Measurements from ENCODE around the gene CLTCL1. TPM values are rescaled to one million over a fixed set of nuclear protein-coding genes. Genes with fewer than 3 reads are reported as not detected.

Gene CLTCL1
- total RNA-seq, 6 experiments from 2014 or later: 3.5 to 6.6 (median 5.7) TPM

DNA sequence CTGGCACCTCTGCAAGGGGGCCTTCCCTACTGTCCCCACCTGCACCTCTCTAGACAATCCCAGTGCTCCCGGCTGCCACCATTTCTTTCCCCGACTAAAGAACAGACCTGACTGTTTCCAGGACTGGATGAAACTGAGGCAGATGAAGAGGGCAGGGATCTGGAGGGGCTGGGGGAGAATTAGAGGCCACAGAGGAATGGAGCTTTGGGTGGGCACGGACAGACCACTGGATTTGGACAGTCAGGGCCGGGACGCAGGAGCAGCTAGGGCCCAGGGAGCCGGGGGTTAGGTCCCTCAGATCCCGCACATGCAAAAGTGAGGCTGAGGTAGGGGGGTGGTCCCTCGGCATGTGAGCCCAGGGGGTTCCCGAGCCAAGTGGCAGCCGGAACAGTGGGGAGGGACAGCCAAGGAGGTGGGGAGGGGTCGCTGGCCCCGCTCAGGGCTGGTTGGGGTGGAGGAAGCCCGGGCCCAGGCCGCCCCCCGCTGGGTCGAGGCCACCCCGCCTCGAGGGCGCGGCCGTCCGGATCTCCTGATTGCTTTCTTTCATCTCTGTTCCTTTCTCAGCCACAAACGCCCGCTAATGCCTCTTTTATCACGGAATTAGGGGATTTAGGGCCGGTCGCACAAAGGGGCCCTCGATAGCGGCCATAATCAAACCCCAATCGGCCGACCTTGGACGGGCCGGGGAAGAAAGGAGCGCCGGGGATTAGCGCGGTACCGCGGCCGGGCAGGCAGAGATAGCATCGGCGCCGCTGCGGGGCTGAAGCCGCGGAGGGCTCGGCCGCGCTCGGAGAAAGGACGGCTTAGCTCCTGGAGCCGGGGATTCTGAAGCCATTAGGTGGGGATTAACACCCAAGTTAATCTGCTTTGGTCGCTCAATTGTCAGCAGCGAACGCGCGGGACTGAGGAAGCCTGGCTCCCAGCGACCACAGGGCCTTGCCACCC is 122.2 kb downstream of the CLTCL1 start:
- Histone ChIP-seq H3K36me3 (no peaks in the 10 kb centered on the region), H3K4me3 (peak overlapping the region in 1 of 3 donors; percentile 26), H3K9me3 (no peaks in the 10 kb centered on the region), H3K27ac (no peak overlapping the region), H3K27me3 (peaks cover 0 to 5% of the 10 kb centered on the region in 2 donors), H3K4me1 (peaks cover 0 to 32% (median 7%) of the 10 kb centered on the region in 4 donors)
- peak in 1 of 3 donors; percentile 42 for DNase-seq
- no peak for TF ChIP-seq POLR2A (IDR thresholded peaks at IDR 0.05)
- TF ChIP-seq, protein P1, sequence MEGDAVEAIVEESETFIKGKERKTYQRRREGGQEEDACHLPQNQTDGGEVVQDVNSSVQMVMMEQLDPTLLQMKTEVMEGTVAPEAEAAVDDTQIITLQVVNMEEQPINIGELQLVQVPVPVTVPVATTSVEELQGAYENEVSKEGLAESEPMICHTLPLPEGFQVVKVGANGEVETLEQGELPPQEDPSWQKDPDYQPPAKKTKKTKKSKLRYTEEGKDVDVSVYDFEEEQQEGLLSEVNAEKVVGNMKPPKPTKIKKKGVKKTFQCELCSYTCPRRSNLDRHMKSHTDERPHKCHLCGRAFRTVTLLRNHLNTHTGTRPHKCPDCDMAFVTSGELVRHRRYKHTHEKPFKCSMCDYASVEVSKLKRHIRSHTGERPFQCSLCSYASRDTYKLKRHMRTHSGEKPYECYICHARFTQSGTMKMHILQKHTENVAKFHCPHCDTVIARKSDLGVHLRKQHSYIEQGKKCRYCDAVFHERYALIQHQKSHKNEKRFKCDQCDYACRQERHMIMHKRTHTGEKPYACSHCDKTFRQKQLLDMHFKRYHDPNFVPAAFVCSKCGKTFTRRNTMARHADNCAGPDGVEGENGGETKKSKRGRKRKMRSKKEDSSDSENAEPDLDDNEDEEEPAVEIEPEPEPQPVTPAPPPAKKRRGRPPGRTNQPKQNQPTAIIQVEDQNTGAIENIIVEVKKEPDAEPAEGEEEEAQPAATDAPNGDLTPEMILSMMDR (IDR thresholded peaks at IDR 0.05): no peak
- no peak for ATAC-seq
- intact Hi-C loops (cut with DNase I): no loop called here
- 6% methylated on average over 24 of the region's 58 CpGs for WGBS (ENCODE audit: insufficient coverage, low coverage, low lambda C conversion rate, missing lambda C conversion rate)

DNA sequence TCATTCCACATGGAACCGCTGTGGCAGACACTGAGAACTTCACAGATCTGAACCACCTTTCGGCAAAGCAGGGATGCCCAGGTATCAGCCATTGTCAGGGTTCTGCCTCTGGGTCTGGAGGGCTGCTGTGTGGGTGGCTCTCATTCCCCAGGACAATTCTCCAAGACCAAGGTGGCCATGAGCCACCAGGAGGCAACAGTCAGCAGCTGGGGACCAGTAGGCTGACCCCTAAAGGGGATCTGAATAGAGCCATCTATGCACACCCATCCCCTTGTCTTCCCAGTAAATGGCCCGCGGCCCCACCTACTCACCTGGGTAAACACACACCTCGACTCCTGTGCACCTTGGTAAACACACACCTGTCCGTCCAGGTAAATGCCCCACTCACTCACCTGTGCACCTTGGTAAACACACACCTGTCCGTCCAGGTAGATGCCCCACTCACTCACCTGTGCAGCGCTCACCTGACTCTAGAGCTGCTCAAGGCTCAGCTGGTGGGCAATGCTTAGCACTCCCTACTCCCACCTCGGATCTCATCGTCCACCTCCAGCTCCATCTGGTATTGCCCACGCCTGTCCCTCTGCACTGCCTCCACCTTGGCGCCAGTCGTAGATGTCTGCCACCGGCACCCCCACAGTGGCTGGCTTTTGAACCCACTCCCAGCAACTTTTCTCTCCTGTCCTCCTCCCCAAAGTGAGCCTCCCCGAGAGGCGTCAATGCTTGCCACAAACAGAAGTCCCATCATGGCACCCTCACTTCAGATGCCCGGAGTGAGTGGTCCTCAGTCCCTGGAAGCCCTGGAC is 123.2 kb downstream of the CLTCL1 start:
- Histone ChIP-seq H3K4me1 (peaks cover 0 to 22% (median 5%) of the 10 kb centered on the region in 4 donors), H3K36me3 (no peaks in the 10 kb centered on the region), H3K9me3 (no peaks in the 10 kb centered on the region), H3K27ac (no peak overlapping the region), H3K4me3 (no peak overlapping the region), H3K27me3 (peaks cover 0 to 5% of the 10 kb centered on the region in 2 donors)
- intact Hi-C loops (cut with DNase I): no loop called here
- ATAC-seq (no peak), DNase-seq (peak in 1 of 3 donors; percentile 35)
- TF ChIP-seq POLR2A (IDR thresholded peaks at IDR 0.05): no peak
- TF ChIP-seq, protein P1 (IDR thresholded peaks at IDR 0.05): no peak
- 67% methylated on average over 7 of the region's 17 CpGs for WGBS (ENCODE audit: insufficient coverage, low coverage, low lambda C conversion rate, missing lambda C conversion rate)

DNA sequence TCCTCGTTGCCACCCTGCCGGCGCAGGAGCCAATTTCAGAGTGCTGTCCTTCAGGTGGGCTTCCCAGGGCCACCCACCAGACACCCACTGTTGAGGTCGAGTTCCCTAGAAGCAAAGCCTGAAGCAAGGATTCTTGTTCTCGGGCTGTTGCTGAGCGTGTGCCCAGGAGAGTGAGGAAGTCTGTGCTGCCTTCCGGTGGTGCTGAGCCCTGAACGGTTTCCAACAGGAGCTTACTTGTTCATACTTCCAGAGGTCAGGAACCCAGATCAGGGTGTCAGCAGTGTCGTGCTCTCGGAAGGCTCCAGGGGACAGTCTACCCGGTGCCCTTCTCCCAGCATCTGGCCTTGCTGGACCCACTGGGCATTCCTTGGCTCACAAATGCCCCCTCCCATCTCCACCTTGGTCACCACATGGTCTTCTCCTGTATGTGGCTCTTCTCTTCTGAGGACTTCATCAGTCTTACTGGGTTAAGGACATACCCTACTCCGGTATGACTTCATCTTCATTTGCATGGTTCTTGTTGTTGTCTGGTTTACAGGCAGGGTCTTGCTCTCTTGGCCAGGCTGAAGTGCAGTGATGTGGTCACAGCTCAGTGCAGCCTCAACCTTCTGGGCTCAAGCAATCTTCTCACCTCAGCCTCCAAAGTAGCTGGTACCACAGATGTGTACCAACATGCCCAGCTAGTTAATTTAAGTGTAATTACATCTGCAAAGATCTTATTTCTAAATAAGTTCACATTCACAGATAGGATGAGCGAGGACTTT is 124.2 kb downstream of the CLTCL1 start:
- TF ChIP-seq, protein P1 (IDR thresholded peaks at IDR 0.05): no peak
- no peak for TF ChIP-seq POLR2A (IDR thresholded peaks at IDR 0.05)
- H3K4me1 ChIP-seq: peaks cover 0 to 12% (median under 1%) of the 10 kb centered on the region in 4 donors
- no peak overlapping the region for H3K27ac ChIP-seq
- ATAC-seq (no peak), DNase-seq (no peak)
- intact Hi-C loops (cut with DNase I): no loop called here
- 53% methylated on average over 2 of the region's 13 CpGs for WGBS (ENCODE audit: insufficient coverage, low coverage, low lambda C conversion rate, missing lambda C conversion rate)
- peaks cover 0 to 5% of the 10 kb centered on the region in 2 donors for H3K27me3 ChIP-seq
- H3K9me3 ChIP-seq: no peaks in the 10 kb centered on the region
- H3K36me3 ChIP-seq: no peaks in the 10 kb centered on the region
- H3K4me3 ChIP-seq: no peak overlapping the region

DNA sequence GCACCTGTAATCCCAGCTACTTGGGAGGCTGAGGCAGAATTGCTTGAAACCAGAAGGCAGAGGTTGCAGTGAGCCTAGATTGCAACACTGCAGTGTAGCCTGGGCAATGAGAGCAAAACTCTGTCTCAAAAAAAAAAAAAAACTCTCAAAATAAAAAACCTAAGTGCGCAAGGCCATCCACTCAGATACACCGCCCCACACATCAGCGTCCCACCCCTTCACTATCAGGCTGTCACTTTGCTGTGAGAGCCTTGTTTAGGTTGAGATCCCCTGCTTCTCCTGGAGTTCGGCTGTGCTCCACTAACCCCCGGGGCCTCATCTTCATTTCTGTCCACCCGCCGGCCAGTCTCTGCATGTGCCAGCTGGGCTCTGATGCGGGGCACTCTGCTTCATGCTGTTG is 125.1 kb downstream of the CLTCL1 start:
- peaks cover 0 to 5% of the 10 kb centered on the region in 2 donors for H3K27me3 ChIP-seq
- WGBS (ENCODE audit: insufficient coverage, low coverage, low lambda C conversion rate, missing lambda C conversion rate): 76% methylated on average over 6 of the region's 8 CpGs
- H3K9me3 ChIP-seq: no peaks in the 10 kb centered on the region
- H3K27ac ChIP-seq: no peak overlapping the region
- TF ChIP-seq, protein P1 (IDR thresholded peaks at IDR 0.05): no peak
- no peak for TF ChIP-seq POLR2A (IDR thresholded peaks at IDR 0.05)
- H3K4me3 ChIP-seq: no peak overlapping the region
- ATAC-seq: no peak
- H3K4me1 ChIP-seq: peaks cover 0 to 9% (median 0%) of the 10 kb centered on the region in 4 donors
- intact Hi-C loops (cut with DNase I): no loop called here
- H3K36me3 ChIP-seq: no peaks in the 10 kb centered on the region
- DNase-seq: no peak

Data from right lobe of liver (tissue), 6 donors.